ENCODE results near the gene USP49. TPM values are rescaled to one million over a fixed set of nuclear protein-coding genes. Genes with fewer than 3 reads are reported as not detected.

USP49 gene
- total and polyA plus RNA-seq, 10 of the 15 experiments (the other 5 are each of a cell fraction or from before 2014, with no cell fraction given): 1.0 to 7.7 (median 4.3) TPM

DNA sequence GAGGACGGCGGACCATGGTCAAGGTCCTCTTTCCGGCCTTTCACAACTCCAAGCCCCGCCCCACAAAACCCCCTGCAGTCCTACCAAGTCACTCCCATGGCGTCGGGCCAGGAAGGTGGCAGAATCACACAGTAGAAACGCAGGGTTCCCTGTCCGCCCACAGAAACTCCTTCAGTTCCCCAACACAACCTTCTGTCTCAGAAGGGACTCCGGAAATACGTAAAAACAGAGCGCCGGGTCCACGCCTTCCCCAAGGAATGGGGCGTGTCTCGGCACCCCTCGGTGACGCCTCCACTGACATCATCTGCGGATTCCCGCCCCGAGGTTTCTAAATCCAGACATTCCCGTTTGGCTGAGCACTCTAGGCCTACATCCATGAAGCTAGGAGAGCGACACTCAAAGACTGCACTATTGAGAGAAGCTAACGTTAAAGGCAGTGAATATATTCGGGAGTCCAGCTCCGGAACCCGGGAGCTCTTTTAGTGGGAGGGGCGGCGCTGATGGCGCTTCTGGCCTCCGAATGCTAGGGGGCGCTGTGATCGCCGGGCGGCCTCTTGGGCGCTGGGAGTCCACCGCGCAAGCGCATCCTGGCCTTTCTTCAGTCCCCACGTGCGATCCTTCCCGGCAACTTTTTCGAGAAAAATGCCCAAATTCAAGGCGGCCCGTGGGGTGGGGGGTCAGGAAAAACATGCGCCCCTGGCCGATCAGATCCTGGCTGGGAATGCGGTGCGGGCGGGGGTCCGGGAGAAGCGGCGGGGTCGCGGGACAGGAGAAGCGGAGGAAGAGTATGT is 25.9 kb upstream of the USP49 start, which contains the start of the genes BYSL and MED20 (continued):
- TF ChIP-seq MYB (IDR thresholded peaks at IDR 0.05; ENCODE audit: borderline replicate concordance, low read depth, low read length) (no peak), CBFB (IDR thresholded peaks at IDR 0.05; ENCODE audit: low read depth) (peak; percentile 74), STAT1 (conservative IDR thresholded peaks at IDR 0.05) (peak; percentile 82; the same call in 1 of the 2 replicates), SMAD5 (IDR thresholded peaks at IDR 0.05; ENCODE audit: low read depth) (no peak; the same call in 1 of the 2 replicates), SIX5 (IDR thresholded peaks at IDR 0.05; ENCODE audit: low read depth, low read length, severe bottlenecking) (peak; percentile 57), YY1 (IDR thresholded peaks at IDR 0.05; ENCODE audit: low read depth, low read length) (peak; percentile 76; the same call in 1 of the 2 replicates), SPI1 (IDR thresholded peaks at IDR 0.05; ENCODE audit: borderline replicate concordance, insufficient read depth, low read depth, low read length) (peak; percentile 74; the same call in 1 of the 2 replicates), RBBP5 (conservative IDR thresholded peaks at IDR 0.05) (no peak), PML (IDR thresholded peaks at IDR 0.05; ENCODE audit: low read length) (peak; percentile 91), DPF2 (IDR thresholded peaks at IDR 0.05) (no peak), NFXL1 (IDR thresholded peaks at IDR 0.05; ENCODE audit: borderline replicate concordance) (no peak), NRF1 (conservative IDR thresholded peaks at IDR 0.05; ENCODE audit: low read depth, low read length) (peak; percentile 76), EZH2 (IDR thresholded peaks at IDR 0.05; ENCODE audit: borderline replicate concordance, control insufficient read depth, low read depth, low read length) (no peak)
- TF ChIP-seq, protein P1, sequence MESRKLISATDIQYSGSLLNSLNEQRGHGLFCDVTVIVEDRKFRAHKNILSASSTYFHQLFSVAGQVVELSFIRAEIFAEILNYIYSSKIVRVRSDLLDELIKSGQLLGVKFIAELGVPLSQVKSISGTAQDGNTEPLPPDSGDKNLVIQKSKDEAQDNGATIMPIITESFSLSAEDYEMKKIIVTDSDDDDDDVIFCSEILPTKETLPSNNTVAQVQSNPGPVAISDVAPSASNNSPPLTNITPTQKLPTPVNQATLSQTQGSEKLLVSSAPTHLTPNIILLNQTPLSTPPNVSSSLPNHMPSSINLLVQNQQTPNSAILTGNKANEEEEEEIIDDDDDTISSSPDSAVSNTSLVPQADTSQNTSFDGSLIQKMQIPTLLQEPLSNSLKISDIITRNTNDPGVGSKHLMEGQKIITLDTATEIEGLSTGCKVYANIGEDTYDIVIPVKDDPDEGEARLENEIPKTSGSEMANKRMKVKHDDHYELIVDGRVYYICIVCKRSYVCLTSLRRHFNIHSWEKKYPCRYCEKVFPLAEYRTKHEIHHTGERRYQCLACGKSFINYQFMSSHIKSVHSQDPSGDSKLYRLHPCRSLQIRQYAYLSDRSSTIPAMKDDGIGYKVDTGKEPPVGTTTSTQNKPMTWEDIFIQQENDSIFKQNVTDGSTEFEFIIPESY (IDR thresholded peaks at IDR 0.05): no peak
- TF ChIP-seq, protein P2, sequence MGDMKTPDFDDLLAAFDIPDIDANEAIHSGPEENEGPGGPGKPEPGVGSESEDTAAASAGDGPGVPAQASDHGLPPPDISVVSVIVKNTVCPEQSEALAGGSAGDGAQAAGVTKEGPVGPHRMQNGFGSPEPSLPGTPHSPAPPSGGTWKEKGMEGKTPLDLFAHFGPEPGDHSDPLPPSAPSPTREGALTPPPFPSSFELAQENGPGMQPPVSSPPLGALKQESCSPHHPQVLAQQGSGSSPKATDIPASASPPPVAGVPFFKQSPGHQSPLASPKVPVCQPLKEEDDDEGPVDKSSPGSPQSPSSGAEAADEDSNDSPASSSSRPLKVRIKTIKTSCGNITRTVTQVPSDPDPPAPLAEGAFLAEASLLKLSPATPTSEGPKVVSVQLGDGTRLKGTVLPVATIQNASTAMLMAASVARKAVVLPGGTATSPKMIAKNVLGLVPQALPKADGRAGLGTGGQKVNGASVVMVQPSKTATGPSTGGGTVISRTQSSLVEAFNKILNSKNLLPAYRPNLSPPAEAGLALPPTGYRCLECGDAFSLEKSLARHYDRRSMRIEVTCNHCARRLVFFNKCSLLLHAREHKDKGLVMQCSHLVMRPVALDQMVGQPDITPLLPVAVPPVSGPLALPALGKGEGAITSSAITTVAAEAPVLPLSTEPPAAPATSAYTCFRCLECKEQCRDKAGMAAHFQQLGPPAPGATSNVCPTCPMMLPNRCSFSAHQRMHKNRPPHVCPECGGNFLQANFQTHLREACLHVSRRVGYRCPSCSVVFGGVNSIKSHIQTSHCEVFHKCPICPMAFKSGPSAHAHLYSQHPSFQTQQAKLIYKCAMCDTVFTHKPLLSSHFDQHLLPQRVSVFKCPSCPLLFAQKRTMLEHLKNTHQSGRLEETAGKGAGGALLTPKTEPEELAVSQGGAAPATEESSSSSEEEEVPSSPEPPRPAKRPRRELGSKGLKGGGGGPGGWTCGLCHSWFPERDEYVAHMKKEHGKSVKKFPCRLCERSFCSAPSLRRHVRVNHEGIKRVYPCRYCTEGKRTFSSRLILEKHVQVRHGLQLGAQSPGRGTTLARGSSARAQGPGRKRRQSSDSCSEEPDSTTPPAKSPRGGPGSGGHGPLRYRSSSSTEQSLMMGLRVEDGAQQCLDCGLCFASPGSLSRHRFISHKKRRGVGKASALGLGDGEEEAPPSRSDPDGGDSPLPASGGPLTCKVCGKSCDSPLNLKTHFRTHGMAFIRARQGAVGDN (IDR thresholded peaks at IDR 0.05): no peak
- TF ChIP-seq, protein P3, sequence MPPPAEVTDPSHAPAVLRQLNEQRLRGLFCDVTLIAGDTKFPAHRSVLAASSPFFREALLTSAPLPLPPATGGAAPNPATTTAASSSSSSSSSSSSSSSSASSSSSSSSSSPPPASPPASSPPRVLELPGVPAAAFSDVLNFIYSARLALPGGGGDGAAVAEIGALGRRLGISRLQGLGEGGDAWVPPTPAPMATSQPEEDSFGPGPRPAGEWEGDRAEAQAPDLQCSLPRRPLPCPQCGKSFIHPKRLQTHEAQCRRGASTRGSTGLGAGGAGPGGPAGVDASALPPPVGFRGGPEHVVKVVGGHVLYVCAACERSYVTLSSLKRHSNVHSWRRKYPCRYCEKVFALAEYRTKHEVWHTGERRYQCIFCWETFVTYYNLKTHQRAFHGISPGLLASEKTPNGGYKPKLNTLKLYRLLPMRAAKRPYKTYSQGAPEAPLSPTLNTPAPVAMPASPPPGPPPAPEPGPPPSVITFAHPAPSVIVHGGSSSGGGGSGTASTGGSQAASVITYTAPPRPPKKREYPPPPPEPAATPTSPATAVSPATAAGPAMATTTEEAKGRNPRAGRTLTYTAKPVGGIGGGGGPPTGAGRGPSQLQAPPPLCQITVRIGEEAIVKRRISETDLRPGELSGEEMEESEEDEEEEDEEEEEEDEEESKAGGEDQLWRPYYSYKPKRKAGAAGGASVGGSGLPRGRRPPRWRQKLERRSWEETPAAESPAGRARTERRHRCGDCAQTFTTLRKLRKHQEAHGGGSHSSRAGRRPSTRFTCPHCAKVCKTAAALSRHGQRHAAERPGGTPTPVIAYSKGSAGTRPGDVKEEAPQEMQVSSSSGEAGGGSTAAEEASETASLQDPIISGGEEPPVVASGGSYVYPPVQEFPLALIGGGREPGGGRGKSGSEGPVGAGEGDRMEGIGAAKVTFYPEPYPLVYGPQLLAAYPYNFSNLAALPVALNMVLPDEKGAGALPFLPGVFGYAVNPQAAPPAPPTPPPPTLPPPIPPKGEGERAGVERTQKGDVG (CRISPR knock-in tag; IDR thresholded peaks at IDR 0.05): no peak
- TF ChIP-seq, protein P4, sequence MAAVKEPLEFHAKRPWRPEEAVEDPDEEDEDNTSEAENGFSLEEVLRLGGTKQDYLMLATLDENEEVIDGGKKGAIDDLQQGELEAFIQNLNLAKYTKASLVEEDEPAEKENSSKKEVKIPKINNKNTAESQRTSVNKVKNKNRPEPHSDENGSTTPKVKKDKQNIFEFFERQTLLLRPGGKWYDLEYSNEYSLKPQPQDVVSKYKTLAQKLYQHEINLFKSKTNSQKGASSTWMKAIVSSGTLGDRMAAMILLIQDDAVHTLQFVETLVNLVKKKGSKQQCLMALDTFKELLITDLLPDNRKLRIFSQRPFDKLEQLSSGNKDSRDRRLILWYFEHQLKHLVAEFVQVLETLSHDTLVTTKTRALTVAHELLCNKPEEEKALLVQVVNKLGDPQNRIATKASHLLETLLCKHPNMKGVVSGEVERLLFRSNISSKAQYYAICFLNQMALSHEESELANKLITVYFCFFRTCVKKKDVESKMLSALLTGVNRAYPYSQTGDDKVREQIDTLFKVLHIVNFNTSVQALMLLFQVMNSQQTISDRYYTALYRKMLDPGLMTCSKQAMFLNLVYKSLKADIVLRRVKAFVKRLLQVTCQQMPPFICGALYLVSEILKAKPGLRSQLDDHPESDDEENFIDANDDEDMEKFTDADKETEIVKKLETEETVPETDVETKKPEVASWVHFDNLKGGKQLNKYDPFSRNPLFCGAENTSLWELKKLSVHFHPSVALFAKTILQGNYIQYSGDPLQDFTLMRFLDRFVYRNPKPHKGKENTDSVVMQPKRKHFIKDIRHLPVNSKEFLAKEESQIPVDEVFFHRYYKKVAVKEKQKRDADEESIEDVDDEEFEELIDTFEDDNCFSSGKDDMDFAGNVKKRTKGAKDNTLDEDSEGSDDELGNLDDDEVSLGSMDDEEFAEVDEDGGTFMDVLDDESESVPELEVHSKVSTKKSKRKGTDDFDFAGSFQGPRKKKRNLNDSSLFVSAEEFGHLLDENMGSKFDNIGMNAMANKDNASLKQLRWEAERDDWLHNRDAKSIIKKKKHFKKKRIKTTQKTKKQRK (IDR thresholded peaks at IDR 0.05; ENCODE audit: low read depth, low read length): no peak

All from GM12878 (cell line).